K562 (cell line): ENCODE results near the gene EXOG. TPM values are rescaled to one million over a fixed set of nuclear protein-coding genes. Genes with fewer than 3 reads are reported as not detected.
A peak's percentile ranks its signal among the peaks of the same experiment; 100 is the strongest.

Experiments
- BRF2 ChIP-seq: IDR thresholded peaks from 3 replicates; pipeline ENCODE4 v1.6.1; 2011; ENCODE audit warnings: borderline replicate concordance, mild to moderate bottlenecking; ENCODE audit not compliant: insufficient read length, insufficient read depth
- GTF2B ChIP-seq: IDR thresholded peaks from 2 replicates; pipeline ENCODE4 v1.6.1; 2011; ENCODE audit not compliant: insufficient read length; ENCODE audit errors: extremely low read depth
- HNRNPK ChIP-seq: fragments of 200-400 bp; formaldehyde crosslinking; IDR thresholded peaks from one replicate; pipeline ENCODE4 v1.6.1; 2018; ENCODE audit warnings: mild to moderate bottlenecking, low read depth, low read length; ENCODE audit not compliant: poor library complexity, severe bottlenecking
- KDM4B ChIP-seq, 2 experiments: fragments of 450-650 bp in 1 of 2; sonication (generic) in 1 of 2; IDR thresholded peaks; 2 replicates each; pipeline ENCODE4 v1.6.1; 2016 to 2017; ENCODE audit warnings: borderline replicate concordance in 2 of 2, antibody characterized with exemption in 1 of 2, low read depth in 1 of 2, mild to moderate bottlenecking in 1 of 2
- PREB ChIP-seq: sonication (generic); formaldehyde crosslinking; IDR thresholded peaks from 2 replicates; pipeline ENCODE4 v1.8.1; 2023; ENCODE audit warnings: mild to moderate bottlenecking, missing genetic modification reagents
- PYGO2 ChIP-seq: fragments of 450-650 bp; IDR thresholded peaks from 2 replicates; pipeline ENCODE4 v1.6.1; 2016; ENCODE audit warnings: mild to moderate bottlenecking, missing genetic modification characterization, moderate library complexity, missing compliant biosample characterization
- RBFOX2 ChIP-seq: fragments of 200-400 bp; formaldehyde crosslinking; IDR thresholded peaks from 2 replicates; pipeline ENCODE4 v1.6.1; 2017; ENCODE audit warnings: low read depth, mild to moderate bottlenecking, low read length, moderate library complexity
- XRCC3 ChIP-seq: fragments of 450-650 bp; IDR thresholded peaks from 2 replicates; pipeline ENCODE4 v1.6.1; 2017; ENCODE audit warnings: mild to moderate bottlenecking, moderate library complexity
- ZNF408 ChIP-seq: fragments of 250-450 bp; sonication (Bioruptor Pico); IDR thresholded peaks from 2 replicates; pipeline ENCODE4 v1.4.0; 2020; ENCODE audit warnings: low read depth, mild to moderate bottlenecking, moderate library complexity
- ZNF830 ChIP-seq: fragments of 250-450 bp; sonication (Bioruptor Pico); IDR thresholded peaks from 2 replicates; pipeline ENCODE4 v1.5.0; 2021; ENCODE audit warnings: mild to moderate bottlenecking
- polyA plus RNA-seq, 8 experiments: library from polyadenylated mRNA; depleted of rRNA in 4 of 8; stranded (reverse) in 5 of 8; unstranded in 3 of 8; fragments of >200 nt; fragmentation: Nextera tagmentation in 2 of 8; fragmentation: Illumina TruSeq in 1 of 8; extraction: Ambion mirVana in 2 of 8; extraction: Trizol in 1 of 8; gene quantifications; 2 replicates each; pipeline versions ENCODE4 v1.2.1 to v1.2.3, GENCODE V29; 2011 to 2014; ENCODE audit warnings: inconsistent platforms in 1 of 8, missing spikeins in 1 of 8
- total RNA-seq, 7 experiments: library from RNA; depleted of rRNA in 6 of 7; stranded (reverse); fragments of >200 nt in 6 of 7; fragmentation: Illumina TruSeq in 2 of 7; extraction: Trizol in 2 of 7; gene quantifications; 2 replicates each; pipeline versions ENCODE4 v1.2.1 to v1.2.3, GENCODE V29; 2011 to 2021; ENCODE audit warnings: low replicate concordance in 1 of 7
- TF ChIP-seq, protein P1 (sequence below): fragments of 450-650 bp; IDR thresholded peaks from 2 replicates; pipeline ENCODE4 v1.6.1; 2016; ENCODE audit warnings: mild to moderate bottlenecking, moderate library complexity

The EXOG gene
- total and polyA plus RNA-seq, 9 of the 15 experiments (the other 6 are each of a cell fraction or from before 2014, with no cell fraction given): 10.8 to 21.7 (median 14.8) TPM

GRCh38 chr3:38453075-38453912 lies 42.8 kb upstream of the EXOG start, which contains the start of gene ACVR2B (continued):
- TF ChIP-seq HNRNPK: no peak
- 0 out of 4 replicates have a peak, but pooled peaks of 1 of the 2 experiments have one; percentile 23 for TF ChIP-seq KDM4B (IDR thresholded peaks at IDR 0.05; ENCODE audit: borderline replicate concordance in 2 of 2, low read depth in 1 of 2)
- TF ChIP-seq ZNF830 (CRISPR knock-in tag): 0 out of 2 replicates have a peak, but pooled peaks have one; percentile 52
- TF ChIP-seq GTF2B: no peak
- TF ChIP-seq RBFOX2: no peak
- TF ChIP-seq ZNF408 (CRISPR knock-in tag): no peak
- no peak for TF ChIP-seq BRF2
- TF ChIP-seq, protein P1, sequence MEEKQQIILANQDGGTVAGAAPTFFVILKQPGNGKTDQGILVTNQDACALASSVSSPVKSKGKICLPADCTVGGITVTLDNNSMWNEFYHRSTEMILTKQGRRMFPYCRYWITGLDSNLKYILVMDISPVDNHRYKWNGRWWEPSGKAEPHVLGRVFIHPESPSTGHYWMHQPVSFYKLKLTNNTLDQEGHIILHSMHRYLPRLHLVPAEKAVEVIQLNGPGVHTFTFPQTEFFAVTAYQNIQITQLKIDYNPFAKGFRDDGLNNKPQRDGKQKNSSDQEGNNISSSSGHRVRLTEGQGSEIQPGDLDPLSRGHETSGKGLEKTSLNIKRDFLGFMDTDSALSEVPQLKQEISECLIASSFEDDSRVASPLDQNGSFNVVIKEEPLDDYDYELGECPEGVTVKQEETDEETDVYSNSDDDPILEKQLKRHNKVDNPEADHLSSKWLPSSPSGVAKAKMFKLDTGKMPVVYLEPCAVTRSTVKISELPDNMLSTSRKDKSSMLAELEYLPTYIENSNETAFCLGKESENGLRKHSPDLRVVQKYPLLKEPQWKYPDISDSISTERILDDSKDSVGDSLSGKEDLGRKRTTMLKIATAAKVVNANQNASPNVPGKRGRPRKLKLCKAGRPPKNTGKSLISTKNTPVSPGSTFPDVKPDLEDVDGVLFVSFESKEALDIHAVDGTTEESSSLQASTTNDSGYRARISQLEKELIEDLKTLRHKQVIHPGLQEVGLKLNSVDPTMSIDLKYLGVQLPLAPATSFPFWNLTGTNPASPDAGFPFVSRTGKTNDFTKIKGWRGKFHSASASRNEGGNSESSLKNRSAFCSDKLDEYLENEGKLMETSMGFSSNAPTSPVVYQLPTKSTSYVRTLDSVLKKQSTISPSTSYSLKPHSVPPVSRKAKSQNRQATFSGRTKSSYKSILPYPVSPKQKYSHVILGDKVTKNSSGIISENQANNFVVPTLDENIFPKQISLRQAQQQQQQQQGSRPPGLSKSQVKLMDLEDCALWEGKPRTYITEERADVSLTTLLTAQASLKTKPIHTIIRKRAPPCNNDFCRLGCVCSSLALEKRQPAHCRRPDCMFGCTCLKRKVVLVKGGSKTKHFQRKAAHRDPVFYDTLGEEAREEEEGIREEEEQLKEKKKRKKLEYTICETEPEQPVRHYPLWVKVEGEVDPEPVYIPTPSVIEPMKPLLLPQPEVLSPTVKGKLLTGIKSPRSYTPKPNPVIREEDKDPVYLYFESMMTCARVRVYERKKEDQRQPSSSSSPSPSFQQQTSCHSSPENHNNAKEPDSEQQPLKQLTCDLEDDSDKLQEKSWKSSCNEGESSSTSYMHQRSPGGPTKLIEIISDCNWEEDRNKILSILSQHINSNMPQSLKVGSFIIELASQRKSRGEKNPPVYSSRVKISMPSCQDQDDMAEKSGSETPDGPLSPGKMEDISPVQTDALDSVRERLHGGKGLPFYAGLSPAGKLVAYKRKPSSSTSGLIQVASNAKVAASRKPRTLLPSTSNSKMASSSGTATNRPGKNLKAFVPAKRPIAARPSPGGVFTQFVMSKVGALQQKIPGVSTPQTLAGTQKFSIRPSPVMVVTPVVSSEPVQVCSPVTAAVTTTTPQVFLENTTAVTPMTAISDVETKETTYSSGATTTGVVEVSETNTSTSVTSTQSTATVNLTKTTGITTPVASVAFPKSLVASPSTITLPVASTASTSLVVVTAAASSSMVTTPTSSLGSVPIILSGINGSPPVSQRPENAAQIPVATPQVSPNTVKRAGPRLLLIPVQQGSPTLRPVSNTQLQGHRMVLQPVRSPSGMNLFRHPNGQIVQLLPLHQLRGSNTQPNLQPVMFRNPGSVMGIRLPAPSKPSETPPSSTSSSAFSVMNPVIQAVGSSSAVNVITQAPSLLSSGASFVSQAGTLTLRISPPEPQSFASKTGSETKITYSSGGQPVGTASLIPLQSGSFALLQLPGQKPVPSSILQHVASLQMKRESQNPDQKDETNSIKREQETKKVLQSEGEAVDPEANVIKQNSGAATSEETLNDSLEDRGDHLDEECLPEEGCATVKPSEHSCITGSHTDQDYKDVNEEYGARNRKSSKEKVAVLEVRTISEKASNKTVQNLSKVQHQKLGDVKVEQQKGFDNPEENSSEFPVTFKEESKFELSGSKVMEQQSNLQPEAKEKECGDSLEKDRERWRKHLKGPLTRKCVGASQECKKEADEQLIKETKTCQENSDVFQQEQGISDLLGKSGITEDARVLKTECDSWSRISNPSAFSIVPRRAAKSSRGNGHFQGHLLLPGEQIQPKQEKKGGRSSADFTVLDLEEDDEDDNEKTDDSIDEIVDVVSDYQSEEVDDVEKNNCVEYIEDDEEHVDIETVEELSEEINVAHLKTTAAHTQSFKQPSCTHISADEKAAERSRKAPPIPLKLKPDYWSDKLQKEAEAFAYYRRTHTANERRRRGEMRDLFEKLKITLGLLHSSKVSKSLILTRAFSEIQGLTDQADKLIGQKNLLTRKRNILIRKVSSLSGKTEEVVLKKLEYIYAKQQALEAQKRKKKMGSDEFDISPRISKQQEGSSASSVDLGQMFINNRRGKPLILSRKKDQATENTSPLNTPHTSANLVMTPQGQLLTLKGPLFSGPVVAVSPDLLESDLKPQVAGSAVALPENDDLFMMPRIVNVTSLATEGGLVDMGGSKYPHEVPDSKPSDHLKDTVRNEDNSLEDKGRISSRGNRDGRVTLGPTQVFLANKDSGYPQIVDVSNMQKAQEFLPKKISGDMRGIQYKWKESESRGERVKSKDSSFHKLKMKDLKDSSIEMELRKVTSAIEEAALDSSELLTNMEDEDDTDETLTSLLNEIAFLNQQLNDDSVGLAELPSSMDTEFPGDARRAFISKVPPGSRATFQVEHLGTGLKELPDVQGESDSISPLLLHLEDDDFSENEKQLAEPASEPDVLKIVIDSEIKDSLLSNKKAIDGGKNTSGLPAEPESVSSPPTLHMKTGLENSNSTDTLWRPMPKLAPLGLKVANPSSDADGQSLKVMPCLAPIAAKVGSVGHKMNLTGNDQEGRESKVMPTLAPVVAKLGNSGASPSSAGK: peak; percentile 74
- TF ChIP-seq XRCC3: no peak
- no peak for TF ChIP-seq PREB
- no peak for TF ChIP-seq PYGO2 (tag)
